Stimulated activated CD4-positive, alpha-beta T cell treated with anti-CD3 and anti-CD28 coated beads, Interleukin-1b, Interleukin-23, amount 100 ng/mL, for 1 hour (primary cell): ENCODE measurements around the gene BMP5.
"Not testable (repeated sequence)": the region's sequence is repeated elsewhere in the genome, so short reads cannot be mapped to it uniquely, and the experiment has no call there.

Source experiments
- DNase-seq, 2 donors: peaks; one replicate each; pipeline ENCODE4 v3.0.0-alpha.2; 2020; ENCODE audit warnings: low read depth in 2 of 2

The BMP5 gene

DNA sequence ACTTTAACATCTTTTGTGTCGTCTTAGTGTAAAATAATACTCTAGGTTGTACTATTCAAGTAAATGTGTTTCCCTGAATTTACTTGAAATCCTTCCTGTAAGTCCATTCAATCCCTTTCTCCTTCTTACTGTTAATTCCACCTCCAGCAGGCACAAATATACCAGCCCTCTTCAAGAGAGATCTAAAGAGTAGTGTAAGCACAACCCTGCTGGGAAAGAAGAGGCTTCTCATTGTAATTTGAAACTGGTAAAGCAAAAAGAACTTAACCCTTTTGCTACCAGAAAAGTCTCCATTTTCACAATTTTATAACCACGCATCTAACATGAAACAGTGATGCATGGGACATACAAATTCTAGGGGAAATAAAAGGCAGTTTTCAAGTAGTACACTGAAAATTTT, at the start of gene BMP5:
TSS of gene BMP5 (minus strand) at position 191 of the 400 bp plus-strand sequence. CDS start 725 bp downstream, outside the sequence.
- no peak for DNase-seq

DNA sequence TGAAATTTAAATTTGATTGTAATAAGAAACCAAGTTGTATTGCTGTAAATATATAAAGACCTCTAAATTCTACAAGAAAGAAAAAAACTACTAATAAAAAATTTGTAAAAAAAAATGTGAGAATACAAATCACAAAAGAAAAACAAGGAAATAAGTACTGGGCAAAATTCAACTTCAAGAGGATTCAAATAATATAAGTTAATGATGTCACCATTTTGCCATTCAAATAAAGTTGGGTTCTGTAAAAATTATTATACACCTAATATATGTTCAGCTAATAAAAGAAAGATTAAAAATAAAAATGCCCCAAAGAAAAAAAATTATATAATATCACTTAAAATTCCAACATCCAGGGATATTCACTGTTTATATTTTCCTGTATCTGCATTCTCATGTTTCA, 47.0 kb upstream of the BMP5 start:
- no peak for DNase-seq

DNA sequence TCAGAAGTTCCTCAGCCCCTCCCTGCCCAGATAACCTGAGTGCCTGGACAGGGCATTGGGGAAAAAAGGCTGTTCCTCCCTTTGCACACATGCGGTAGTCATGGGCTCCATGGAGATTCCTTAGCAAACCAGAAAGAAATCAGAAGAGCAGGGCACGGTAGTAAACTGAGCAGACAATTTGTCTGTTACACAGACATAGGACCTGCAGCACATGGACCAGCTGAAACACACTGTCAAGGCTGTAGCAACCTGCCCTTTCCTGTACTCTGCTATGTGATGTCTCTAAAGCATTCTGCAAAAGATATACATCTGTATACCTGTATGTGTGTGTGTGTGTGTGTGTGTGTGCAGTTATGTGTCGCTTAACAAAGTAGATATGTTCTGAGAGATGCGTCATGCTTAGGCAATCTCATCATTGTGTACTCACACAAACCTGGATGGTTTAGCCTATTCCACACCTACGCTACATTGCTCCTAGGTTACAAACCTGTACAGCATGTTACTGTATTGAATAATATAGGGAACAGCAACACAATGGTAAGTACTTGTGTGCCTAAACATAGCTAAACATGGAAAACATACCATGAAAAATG, 44.4 kb upstream of the BMP5 start:
- no peak for DNase-seq

DNA sequence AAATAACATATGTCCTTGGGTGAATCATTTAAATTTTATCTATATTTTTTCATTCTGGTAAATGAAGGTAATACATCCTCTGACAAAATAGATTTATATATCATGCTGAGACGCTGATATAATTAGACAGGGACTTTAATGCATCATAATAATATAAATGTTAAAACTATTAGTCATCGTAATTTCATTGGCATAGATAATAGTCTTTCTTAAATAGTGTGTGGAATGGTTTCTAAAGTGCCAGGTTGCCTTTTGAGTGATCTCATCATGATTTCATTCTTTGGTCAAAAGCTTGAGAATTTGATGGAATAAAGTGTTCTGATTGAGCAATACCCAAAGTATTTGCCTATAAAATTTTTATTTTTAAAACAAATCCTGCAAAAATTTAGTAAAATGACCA, 43.2 kb upstream of the BMP5 start:
- no peak for DNase-seq

DNA sequence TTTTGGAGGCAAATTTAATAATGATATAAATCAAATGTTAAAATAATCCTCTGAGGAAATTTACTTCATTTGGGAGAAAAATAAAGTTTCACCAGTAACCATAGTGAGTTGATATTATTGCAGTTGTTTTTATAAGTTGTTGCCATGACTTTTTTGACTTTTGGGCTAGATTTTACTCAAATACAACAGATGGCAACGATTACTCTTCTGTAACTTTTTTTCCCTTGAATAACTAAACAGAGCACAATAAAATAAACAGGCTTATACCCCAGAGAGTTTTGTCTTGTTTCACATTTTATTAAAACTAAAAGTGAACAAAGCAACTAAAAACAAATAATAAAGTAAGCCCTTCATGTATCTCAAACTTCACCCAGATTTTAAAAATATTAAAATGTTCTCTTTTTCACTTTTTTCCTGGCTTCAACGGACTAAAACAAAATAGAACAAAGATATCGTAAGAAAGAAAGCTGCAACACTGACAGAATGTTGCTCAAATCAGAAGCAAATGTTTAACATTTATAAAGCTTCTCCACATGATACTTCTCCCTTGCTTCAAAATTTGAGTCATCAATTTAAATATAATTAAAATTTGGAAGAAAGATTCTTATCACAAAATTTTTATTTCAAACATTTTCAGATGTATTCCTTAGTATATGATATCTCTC, 42.5 kb upstream of the BMP5 start:
- no peak for DNase-seq

DNA sequence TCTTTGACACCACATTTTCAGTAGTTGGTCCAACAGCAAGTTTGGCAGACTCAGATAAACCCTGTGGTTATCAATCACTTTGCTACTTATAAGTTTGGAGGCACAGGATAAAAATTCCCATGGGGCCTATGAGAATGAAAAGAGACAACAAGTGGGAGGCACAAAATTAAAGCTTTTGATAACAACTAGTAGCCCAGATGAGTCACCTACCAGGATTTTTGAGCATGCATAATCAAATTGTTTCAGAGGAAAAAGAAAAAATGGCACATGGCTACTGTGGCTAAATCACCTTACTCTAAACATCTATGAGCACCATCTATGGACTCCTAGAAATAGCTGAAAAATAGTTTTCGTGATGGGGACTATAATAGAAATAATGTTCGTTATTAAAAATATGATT, 40.8 kb upstream of the BMP5 start:
- no peak for DNase-seq

DNA sequence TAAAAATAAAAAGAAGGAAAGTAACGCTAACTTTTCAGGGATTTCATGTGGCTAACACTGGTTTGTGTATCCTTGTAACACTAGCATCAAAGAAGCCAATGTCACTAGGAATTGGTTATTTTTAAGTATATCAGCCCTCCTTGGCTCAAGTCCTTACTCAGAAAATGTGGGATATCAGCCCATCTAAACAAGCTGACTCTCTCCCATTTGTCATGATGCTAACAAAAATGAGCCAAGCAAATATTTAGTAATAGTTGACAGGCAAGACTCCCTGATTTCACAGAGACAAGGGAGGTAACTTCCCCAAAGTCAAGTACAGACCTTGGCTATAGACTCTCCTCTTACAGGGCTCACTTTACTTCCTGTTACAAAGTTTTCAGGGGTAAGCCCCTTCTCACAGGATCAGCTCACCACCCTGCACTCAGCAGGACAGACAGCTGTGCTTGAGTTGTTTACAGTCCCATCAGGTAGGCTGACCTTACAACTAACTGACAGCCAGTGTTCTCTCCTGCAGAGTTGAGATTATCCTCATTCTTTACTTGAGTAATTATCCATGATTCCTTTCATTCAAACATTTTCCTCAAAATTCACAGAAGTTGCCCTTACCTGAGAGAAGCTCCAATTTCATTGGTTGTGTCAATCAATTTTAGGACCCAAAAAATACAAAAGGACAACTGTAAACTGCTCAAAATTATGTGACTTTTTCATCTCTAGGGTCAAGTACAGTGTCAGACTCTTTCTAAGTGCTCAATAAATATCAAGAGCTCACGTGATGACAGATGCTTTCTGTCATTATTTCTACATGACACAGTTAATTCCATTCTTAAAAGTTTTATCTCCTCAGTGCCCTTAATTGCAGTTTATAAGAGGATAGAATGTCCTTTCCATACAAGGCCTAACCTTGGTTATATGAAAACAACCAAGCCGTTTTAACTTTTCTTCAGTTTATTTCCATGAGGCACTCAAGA, 38.1 kb upstream of the BMP5 start:
- no peak for DNase-seq

DNA sequence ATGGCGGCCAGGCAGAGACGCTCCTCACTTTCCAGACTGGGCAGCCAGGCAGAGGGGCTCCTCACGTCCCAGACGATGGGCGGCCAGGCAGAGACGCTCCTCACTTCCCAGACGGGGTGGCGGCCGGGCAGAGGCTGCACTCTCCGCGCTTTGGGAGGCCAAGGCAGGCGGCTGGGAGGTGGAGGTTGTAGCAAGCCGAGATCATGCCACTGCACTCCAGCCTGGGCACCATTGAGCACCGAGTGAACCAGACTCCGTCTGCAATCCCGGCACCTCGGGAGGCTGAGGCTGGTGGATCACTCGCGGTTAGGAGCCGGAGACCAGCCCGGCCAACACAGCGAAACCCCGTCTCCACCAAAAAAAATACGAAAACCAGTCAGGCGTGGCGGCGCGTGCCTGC, 35.1 kb upstream of the BMP5 start:
- DNase-seq = not testable (repeated sequence)

DNA sequence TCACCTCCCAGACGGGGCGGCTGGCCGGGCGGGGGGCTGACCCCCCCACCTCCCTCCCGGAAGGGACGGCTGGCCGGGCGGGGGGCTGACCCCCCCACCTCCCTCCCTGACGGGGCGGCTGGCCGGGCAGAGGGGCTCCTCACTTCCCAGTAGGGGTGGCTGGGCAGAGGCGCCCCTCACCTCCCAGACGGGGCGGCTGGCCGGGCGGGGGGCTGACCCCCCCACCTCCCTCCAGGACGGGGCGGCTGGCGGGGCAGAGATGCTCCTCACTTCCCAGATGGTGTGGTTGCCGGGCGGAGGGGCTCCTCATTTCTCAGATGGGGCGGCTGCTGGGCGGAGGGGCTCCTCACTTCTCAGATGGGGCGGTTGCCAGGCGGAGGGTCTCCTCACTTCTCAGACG, 34.5 kb upstream of the BMP5 start:
- not testable (repeated sequence) for DNase-seq

DNA sequence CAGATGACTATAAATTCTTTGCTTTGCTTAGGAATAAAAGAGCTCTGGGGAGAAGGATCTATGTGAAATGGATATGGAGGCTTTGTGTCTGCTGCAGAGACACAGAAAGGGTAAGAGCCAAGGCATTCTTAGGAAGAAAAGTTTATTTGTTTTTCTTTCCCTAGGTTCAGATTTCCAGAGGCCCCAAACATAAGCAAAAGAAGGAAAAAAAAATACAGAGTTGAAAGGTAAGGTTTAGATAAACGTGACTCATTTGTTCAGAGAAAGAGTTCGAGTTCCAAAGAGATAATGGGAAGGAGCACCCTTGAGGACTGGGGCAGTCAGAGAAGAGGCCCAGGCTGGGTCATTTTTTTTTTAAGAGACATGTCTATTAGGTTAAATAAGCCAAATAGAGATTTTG, 27.4 kb upstream of the BMP5 start:
- no peak for DNase-seq

DNA sequence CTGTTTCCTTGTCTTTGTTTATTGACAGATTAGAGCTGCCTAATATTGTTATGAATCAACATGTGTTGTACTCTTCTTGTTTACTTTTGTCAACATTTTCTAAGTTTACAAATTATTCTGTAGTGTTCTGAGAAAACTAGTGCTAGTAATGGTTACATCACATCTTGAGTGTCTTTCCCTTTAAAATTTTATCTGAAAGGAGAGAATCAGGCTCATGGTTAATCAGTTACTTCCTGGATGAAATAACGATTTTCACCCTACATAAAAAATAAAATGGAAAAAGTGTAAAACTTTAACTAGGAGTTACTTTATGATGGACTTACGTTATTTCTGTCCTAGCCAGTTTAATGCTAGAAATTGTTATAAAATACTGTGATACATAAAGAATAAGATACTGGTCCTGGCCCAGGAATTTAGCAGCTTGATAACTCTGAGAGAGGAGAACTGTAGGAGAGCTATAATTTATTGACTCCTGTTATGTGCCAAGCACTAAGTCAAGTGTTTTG, 26.4 kb upstream of the BMP5 start:
- no peak for DNase-seq

DNA sequence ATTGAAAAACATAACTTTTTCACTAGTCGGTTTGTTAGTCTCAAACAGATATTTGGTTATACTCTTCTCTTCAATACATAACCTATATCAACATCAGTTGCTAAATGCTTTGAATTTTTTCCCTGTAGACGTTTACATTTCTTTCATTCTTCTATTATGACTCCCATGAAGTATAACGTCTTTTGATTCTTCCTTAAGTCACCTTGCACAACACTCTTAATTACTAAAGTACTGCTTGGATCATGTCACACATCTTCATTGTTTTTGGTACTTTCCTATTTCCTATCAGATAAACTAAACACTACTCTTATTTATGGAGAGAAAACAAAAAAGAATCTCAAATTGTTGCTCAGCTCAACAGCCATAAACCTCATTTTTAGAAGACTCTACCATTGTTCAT, 23.0 kb upstream of the BMP5 start:
- DNase-seq = no peak

DNA sequence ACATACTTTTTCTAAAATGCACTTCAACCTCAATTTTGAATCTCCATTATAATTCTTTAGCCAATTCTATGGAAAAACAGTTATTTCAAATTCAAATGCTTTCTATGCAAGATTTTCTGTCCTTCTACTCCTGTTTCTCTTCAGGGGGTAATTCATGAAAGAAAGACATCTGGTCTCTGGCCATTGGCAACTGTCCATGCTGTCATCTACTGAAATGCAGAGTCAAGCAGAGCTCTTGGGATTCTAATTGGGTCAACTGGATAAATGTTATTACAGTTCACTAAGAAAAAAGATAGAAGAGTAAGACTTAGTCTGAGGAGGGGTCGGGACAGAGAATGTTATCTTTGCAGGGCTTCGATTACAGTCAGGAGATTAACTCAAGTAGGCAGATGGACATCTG, 22.0 kb upstream of the BMP5 start:
- no peak for DNase-seq

DNA sequence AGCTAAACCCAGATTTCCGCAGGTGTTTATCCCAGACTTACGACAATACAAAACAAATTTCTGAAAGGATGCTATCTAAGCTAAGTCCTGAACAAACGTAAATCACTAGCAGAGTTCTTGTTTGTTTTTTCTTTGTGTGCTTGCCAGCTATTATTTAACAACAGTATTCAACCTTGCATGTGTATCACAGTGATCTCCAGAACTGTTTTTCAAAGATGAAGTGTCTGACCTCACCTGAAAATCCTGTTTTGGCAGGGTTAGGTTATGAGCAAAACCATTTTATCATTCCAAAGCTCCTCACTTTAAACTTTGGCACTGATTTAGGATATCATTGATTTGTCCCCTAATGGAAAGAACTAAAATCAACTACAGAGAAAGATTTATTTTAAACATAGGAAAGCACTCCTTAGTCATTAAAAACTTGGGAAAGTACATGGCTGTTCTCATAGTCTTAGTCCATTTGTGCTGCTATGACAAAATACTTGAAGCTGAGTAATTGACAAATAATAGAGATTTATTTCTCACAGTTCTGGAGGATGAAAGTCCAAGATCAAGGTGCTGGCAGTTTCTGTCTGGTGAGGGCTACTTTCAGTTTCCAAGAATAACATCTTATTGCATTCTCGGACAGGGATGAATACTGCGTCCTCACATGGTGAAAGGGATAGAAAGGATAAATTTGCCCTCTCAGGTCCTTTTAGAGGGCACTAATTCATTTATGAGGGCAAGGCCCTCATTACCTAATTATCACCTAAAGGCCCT, 20.8 kb upstream of the BMP5 start:
- DNase-seq = no peak

DNA sequence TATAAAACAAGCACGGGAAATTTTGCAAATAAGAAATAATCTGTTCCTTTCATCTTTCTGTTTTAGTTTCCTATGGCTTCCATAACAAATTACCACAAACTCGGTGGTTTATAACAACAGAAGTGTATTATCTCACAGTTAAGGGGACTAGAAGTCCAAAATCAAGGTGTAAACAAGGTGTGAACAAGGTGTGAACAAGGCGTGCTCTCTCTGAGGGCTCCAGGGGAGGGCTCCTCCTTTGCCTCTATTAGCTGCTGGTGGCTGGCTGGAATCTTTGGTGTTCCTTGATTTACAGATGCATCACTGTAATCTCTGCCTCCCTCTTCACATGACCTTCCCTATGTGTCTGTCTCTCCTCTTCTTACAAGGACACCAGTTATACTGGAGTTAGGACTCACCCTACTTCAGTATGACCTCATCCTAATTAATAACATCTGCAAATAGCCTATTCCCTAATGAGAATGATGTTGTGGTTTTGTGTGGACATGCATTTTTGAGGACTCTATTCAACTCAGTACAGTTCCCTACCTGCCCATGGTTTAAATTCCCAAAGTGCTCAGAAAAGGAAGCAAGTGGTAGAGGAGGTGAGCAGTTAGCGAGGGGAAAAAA, 17.5 kb upstream of the BMP5 start:
- DNase-seq = no peak

DNA sequence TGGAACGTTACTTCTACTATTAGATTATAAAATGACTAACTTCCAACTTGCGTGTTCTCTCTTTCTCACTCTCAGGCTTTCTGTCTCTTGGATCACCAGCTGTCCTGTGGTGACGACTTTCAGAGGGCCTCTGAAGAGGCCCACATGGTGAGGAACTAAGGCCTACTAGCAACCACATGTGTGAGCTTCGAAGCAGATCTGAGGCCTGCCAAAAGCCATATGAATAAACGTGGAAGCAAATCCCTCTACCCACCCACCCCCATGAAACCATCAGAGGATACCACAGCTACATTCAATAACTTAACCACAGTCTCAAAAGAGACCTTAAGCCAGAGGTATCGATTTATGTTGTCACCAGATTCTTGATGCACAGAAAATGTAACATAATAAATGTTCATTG, 13.5 kb upstream of the BMP5 start:
- DNase-seq = no peak

DNA sequence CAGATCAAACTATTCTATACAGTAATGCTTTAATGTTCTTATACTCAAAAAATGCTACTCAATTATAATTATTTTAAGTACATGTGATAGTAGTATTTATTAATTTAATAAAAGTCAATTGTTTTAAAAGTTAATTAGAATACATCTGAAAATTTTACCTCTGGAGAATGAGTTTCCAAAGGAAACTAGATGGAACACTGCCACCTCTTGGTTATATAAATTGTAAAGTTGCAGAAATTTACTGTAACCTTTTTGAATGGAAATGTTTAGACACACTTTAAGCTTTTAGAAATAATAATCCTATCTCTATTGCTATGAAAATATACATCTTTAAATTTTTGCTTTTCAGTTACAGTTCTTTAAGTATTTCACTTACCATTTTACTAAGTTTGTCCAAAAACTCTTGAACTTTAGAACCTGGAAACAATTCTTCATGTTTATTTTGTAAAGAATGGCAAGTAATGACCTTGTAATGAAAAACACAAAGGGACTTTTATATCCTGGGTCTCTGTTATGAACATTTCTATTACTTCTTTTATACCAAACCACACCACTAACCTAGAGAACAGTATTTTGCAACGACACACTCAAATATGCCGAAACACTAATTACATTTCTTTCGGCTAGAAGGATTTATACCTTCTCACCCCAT, 10.9 kb upstream of the BMP5 start:
- no peak for DNase-seq

DNA sequence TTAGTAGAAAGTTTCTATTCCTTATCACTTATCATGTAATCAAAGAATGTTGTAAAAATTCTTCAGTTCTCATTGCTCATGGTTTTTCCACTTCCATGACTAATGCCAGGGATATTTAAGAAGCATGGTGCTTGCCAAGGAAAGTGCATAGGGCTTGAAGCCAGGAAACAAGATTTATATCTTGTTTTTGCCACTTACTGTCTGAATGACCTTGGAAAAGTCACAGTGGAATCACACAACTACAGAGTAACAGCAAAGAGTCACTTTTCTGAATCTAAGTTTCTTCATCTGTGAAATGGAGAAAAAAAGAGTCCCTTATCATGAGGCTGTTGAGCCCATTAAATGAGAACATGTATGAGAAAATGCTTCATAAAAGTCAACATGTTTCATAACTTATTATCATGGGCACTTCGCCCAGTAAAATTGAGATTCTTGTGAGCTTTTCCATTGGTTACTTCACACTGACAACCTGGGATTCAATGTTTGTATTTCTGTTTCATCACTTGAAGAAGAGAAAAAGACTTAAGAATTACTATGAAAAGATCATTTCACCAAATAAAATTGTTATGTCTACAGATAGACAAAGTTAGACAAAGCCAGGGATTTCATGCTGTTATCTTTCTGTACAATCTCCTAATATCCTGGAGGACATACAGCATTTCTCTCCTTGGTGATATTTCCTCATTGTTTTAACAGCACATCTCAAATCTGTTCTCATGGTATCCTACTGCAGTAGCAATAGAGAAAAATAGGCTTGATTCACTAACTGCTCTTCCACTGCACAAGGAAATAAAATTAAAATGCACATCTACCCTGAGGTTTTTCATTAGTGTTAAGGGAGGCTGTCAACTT, 7.6 kb upstream of the BMP5 start:
- DNase-seq = no peak

DNA sequence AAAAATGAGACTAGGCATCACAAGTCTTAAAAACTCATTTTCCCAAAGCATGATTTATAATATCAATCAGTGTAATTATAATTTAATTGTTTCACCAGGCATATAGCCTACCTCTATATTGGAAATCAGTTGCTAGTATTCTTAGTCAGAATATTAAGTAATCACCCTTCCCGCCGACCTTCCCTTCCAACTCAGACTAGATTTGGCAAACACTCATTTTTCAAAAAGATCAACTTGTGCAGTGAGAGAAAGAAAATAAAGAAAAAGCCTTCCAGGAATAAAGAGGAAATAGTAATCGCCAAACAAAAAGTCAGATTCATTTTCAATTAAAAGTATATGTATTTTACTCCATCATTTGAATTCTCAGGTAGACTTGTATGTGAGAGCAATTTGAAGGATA, 1.9 kb upstream of the BMP5 start:
- DNase-seq = no peak

DNA sequence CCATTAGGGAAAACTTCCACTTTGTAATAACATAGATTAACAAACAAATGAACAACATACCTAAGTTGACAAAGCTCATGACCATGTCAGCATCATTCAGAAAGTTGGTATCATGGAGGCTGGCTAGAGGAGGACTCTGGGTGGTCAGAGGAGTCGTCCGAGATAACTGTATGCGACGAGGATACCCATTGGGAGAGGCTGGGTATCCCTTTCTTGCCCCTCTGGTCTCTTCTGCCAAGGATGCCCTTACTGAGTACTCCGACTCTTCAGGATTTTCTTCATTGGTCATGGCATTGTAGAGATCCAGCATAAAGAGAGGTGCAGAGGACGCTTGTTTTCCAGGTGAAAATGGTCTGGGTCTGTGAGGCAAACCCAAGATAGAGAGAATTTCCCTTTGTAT, 1.1 kb downstream of the BMP5 start:
- DNase-seq = no peak
